Activated gamma-delta T cell treated with Interleukin-2 at 50 U/mL for 16 hours (primary cell): Measurements from ENCODE around the gene NF1.
"Not testable (repeated sequence)": the region's sequence is repeated elsewhere in the genome, so short reads cannot be mapped to it uniquely, and the experiment has no call there.

Source experiments
- DNase-seq: peaks from one replicate; pipeline ENCODE4 v3.0.0-alpha.2; 2020

NF1 gene

GRCh38 chr17:31094600-31095235 is at the start of gene NF1:
Gene NF1, plus strand, starts transcription at chr17:31094977. Its CDS starts 333 bp downstream, at chr17:31095310.
- peak; percentile 79 for DNase-seq

GRCh38 chr17:31046856-31047425 is 47.8 kb upstream of the NF1 start:
- not testable (repeated sequence) for DNase-seq

- no peak for DNase-seq
Measured at GRCh38 chr17:31048142-31048541, 46.6 kb upstream of the NF1 start.

GRCh38 chr17:31048780-31049179 is 46.0 kb upstream of the NF1 start:
- DNase-seq, result no peak

- no peak for DNase-seq
Measured at GRCh38 chr17:31050948-31051347, 43.8 kb upstream of the NF1 start.

- DNase-seq, result no peak
Measured at GRCh38 chr17:31051506-31051905, 43.3 kb upstream of the NF1 start.

GRCh38 chr17:31052187-31052889 is 42.4 kb upstream of the NF1 start:
- no peak for DNase-seq

- no peak for DNase-seq
Measured at GRCh38 chr17:31053071-31053470, 41.7 kb upstream of the NF1 start.

- no peak for DNase-seq
Measured at GRCh38 chr17:31054761-31055160, 40.0 kb upstream of the NF1 start.

- no peak for DNase-seq
Measured at GRCh38 chr17:31058976-31059375, 35.8 kb upstream of the NF1 start.

- no peak for DNase-seq
Measured at GRCh38 chr17:31060791-31061550, 33.8 kb upstream of the NF1 start.

GRCh38 chr17:31061678-31062077 is 33.1 kb upstream of the NF1 start:
- DNase-seq, result no peak

GRCh38 chr17:31062346-31062745 is 32.4 kb upstream of the NF1 start:
- DNase-seq, result no peak

GRCh38 chr17:31064707-31065106 is 30.1 kb upstream of the NF1 start:
- no peak for DNase-seq

GRCh38 chr17:31067691-31068184 is 27.0 kb upstream of the NF1 start:
- no peak for DNase-seq

- peak; percentile 19 for DNase-seq
Measured at GRCh38 chr17:31068291-31068690, 26.5 kb upstream of the NF1 start.

- no peak for DNase-seq
Measured at GRCh38 chr17:31072186-31072585, 22.6 kb upstream of the NF1 start.

- DNase-seq, result no peak
Measured at GRCh38 chr17:31073411-31073810, 21.4 kb upstream of the NF1 start.

- DNase-seq, result no peak
Measured at GRCh38 chr17:31074772-31075555, 19.8 kb upstream of the NF1 start.

GRCh38 chr17:31078290-31078689 is 16.5 kb upstream of the NF1 start:
- DNase-seq, result no peak

GRCh38 chr17:31079731-31080130 is 15.0 kb upstream of the NF1 start:
- DNase-seq, result no peak

- no peak for DNase-seq
Measured at GRCh38 chr17:31085563-31085962, 9.2 kb upstream of the NF1 start.

- DNase-seq, result no peak
Measured at GRCh38 chr17:31089471-31089870, 5.3 kb upstream of the NF1 start.
